Erythroblast (primary cell): ENCODE measurements around the gene KLF9.
"Not testable (repeated sequence)": the region's sequence is repeated elsewhere in the genome, so short reads cannot be mapped to it uniquely, and the experiment has no call there.

ENCODE experiments used
- GATA1 ChIP-seq: IDR thresholded peaks from 2 replicates; pipeline ENCODE4 v1.6.1; 2011; ENCODE audit warnings: low read depth, mild to moderate bottlenecking, control low read depth, low read length, moderate library complexity
- POLR2A ChIP-seq: IDR thresholded peaks from 2 replicates; pipeline ENCODE4 v1.6.1; 2011; ENCODE audit warnings: mild to moderate bottlenecking, low read length

DNA sequence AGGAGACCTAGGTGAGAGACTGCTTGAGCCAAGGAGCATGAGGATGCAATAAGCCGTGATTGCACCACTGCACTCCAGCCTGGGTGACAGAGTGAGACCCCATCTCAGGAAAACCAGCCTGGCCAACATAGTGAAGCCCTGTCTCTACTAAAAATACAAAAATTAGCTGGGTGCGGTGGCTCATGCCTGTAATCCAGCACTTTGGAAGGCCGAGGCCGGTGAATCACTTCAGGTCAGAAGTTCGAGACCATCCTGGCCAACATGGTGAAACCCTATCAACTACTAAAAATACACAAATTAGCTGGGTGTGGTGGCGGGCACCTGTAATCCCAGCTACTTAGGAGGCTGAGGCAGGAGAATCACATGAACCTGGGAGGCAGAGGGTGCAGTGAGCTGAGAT is 13.2 kb downstream of the KLF9 start:
- TF ChIP-seq POLR2A, GATA1: not testable (repeated sequence)
